Stimulated activated naive CD8-positive, alpha-beta T cell treated with anti-CD3 and anti-CD28 coated beads, Interleukin-15, amount 100 ng/mL, for 72 hours (primary cell): ENCODE results near the gene OVOL1.

Experiments used
- ATAC-seq: fragments of 150-1000 bp; cut with Tn5 transposase; 2 replicates; pipeline ENCODE4 v1.10.0; 2021; ENCODE audit warnings: mild to moderate bottlenecking, moderate library complexity
- DNase-seq, 2 donors: peaks; one replicate each; pipeline ENCODE4 v3.0.0; 2021 to 2022
- H3K27ac Mint-ChIP-seq, 2 donors: one replicate each; pipeline ENCODE4 v1.8.0; 2022; ENCODE audit warnings: mild to moderate bottlenecking in 2 of 2, mixed read lengths in 2 of 2, moderate library complexity in 2 of 2
- H3K27me3 Mint-ChIP-seq: one replicate; pipeline ENCODE4 v1.8.0; 2022; ENCODE audit warnings: mixed read lengths
- H3K4me1 Mint-ChIP-seq: one replicate; pipeline ENCODE4 v1.8.0; 2022; ENCODE audit warnings: mild to moderate bottlenecking, mixed read lengths
- H3K4me3 Mint-ChIP-seq, 2 donors: one replicate each; pipeline ENCODE4 v1.8.0; 2022; ENCODE audit warnings: mild to moderate bottlenecking in 2 of 2, mixed read lengths in 2 of 2, moderate library complexity in 1 of 2
- H3K9me3 Mint-ChIP-seq, 2 donors: one replicate each; pipeline ENCODE4 v1.8.0; 2022; ENCODE audit warnings: mixed read lengths in 2 of 2

The OVOL1 gene

GRCh38 chr11:65773784-65774411 lies 13.0 kb upstream of the OVOL1 start:
- no peak for DNase-seq
- Mint-ChIP-seq H3K27ac (no peak overlapping the region), H3K27me3 (no peaks in the 10 kb centered on the region), H3K9me3 (no peaks in the 10 kb centered on the region), H3K4me3 (no peak overlapping the region), H3K4me1 (peaks cover 46% of the 10 kb centered on the region)
- ATAC-seq: no peak

GRCh38 chr11:65774525-65775306 lies 12.1 kb upstream of the OVOL1 start:
- Mint-ChIP-seq H3K27me3 (no peaks in the 10 kb centered on the region), H3K9me3 (no peaks in the 10 kb centered on the region), H3K4me3 (no peak overlapping the region), H3K27ac (no peak overlapping the region), H3K4me1 (peaks cover 51% of the 10 kb centered on the region)
- no peak for DNase-seq
- no peak for ATAC-seq

GRCh38 chr11:65776196-65776595 lies 10.7 kb upstream of the OVOL1 start:
- H3K27me3 Mint-ChIP-seq: no peaks in the 10 kb centered on the region
- peak overlapping the region in 1 of 2 donors; percentile 90 for H3K27ac Mint-ChIP-seq
- peak overlapping the region in 1 of 2 donors; percentile 21 for H3K4me3 Mint-ChIP-seq
- ATAC-seq (no peak), DNase-seq (no peak)
- H3K4me1 Mint-ChIP-seq: peaks cover 49% of the 10 kb centered on the region
- H3K9me3 Mint-ChIP-seq: no peaks in the 10 kb centered on the region

- DNase-seq (no peak), ATAC-seq (no peak)
- H3K9me3 Mint-ChIP-seq: no peaks in the 10 kb centered on the region
- H3K27ac Mint-ChIP-seq: peak overlapping the region; percentile 40 to 74
- H3K4me1 Mint-ChIP-seq: peaks cover 49% of the 10 kb centered on the region
- no peak overlapping the region for H3K4me3 Mint-ChIP-seq
- no peaks in the 10 kb centered on the region for H3K27me3 Mint-ChIP-seq
These were observed 10.1 kb upstream of the OVOL1 start for GRCh38 chr11:65776710-65777141.

- H3K9me3 Mint-ChIP-seq: no peaks in the 10 kb centered on the region
- no peaks in the 10 kb centered on the region for H3K27me3 Mint-ChIP-seq
- ATAC-seq (no peak), DNase-seq (no peak)
- no peak overlapping the region for H3K4me3 Mint-ChIP-seq
- peaks cover 54% of the 10 kb centered on the region for H3K4me1 Mint-ChIP-seq
- peak overlapping the region; percentile 40 to 74 for H3K27ac Mint-ChIP-seq
These were observed 9.6 kb upstream of the OVOL1 start for GRCh38 chr11:65777241-65777640.

GRCh38 chr11:65777821-65778361 lies 9.0 kb upstream of the OVOL1 start:
- DNase-seq (no peak), ATAC-seq (no peak)
- Mint-ChIP-seq H3K4me1 (peaks cover 60% of the 10 kb centered on the region), H3K4me3 (peak overlapping the region in 1 of 2 donors; percentile 53), H3K27ac (no peak overlapping the region), H3K9me3 (no peaks in the 10 kb centered on the region), H3K27me3 (peaks cover 6% of the 10 kb centered on the region)

- DNase-seq (no peak), ATAC-seq (no peak)
- Mint-ChIP-seq H3K27me3 (peaks cover 11% of the 10 kb centered on the region), H3K4me3 (peak overlapping the region in 1 of 2 donors; percentile 96), H3K27ac (no peak overlapping the region), H3K4me1 (peaks cover 64% of the 10 kb centered on the region), H3K9me3 (no peaks in the 10 kb centered on the region)
These were observed 8.4 kb upstream of the OVOL1 start for GRCh38 chr11:65778431-65778900.

GRCh38 chr11:65778901-65779668 lies 7.8 kb upstream of the OVOL1 start:
- H3K27me3 Mint-ChIP-seq: peaks cover 18% of the 10 kb centered on the region
- H3K27ac Mint-ChIP-seq: peak overlapping the region in 1 of 2 donors; percentile 67
- H3K4me3 Mint-ChIP-seq: peak overlapping the region; percentile 94 to 96
- H3K9me3 Mint-ChIP-seq: no peaks in the 10 kb centered on the region
- DNase-seq: no peak
- ATAC-seq: no peak
- H3K4me1 Mint-ChIP-seq: peaks cover 62% of the 10 kb centered on the region

GRCh38 chr11:65779669-65779918 lies 7.3 kb upstream of the OVOL1 start:
- ATAC-seq (no peak), DNase-seq (no peak)
- H3K4me1 Mint-ChIP-seq: peaks cover 60% of the 10 kb centered on the region
- peak overlapping the region; percentile 96 to 97 for H3K27ac Mint-ChIP-seq
- H3K4me3 Mint-ChIP-seq: peak overlapping the region; percentile 94 to 96
- peaks cover 23% of the 10 kb centered on the region for H3K27me3 Mint-ChIP-seq
- no peaks in the 10 kb centered on the region for H3K9me3 Mint-ChIP-seq

GRCh38 chr11:65779919-65780769 lies 6.7 kb upstream of the OVOL1 start:
- ATAC-seq: peak; percentile 83
- peak overlapping the region; percentile 94 to 96 for H3K4me3 Mint-ChIP-seq
- DNase-seq: peak; percentile 90 to 92
- no peaks in the 10 kb centered on the region for H3K9me3 Mint-ChIP-seq
- peaks cover 61% of the 10 kb centered on the region for H3K4me1 Mint-ChIP-seq
- peaks cover 28% of the 10 kb centered on the region for H3K27me3 Mint-ChIP-seq
- peak overlapping the region; percentile 96 to 97 for H3K27ac Mint-ChIP-seq

GRCh38 chr11:65780770-65781151 lies 6.1 kb upstream of the OVOL1 start, which contains the start of gene AP5B1:
Gene AP5B1 (minus strand): TSS chr11:65780976. CDS start chr11:65780591, 385 bp downstream.
- H3K4me3 Mint-ChIP-seq: peak within 1 kb of the TSS; percentile 94 to 96
- H3K9me3 Mint-ChIP-seq: no peaks in the 10 kb centered on the region
- peaks cover 66% of the 10 kb centered on the region for H3K4me1 Mint-ChIP-seq
- ATAC-seq (peak; percentile 71), DNase-seq (peak; percentile 70 to 79)
- H3K27ac Mint-ChIP-seq: peak within 1 kb of the TSS; percentile 96 to 97
- peaks cover 34% of the 10 kb centered on the region for H3K27me3 Mint-ChIP-seq

GRCh38 chr11:65781152-65781961 lies 5.5 kb upstream of the OVOL1 start:
- Mint-ChIP-seq H3K27ac (no peak overlapping the region), H3K4me3 (peak overlapping the region; percentile 59 to 65), H3K4me1 (peaks cover 65% of the 10 kb centered on the region), H3K27me3 (peaks cover 40% of the 10 kb centered on the region), H3K9me3 (no peaks in the 10 kb centered on the region)
- DNase-seq (no peak), ATAC-seq (peak; percentile 54)

GRCh38 chr11:65781962-65782815 lies 4.7 kb upstream of the OVOL1 start:
- Mint-ChIP-seq H3K4me1 (peaks cover 60% of the 10 kb centered on the region), H3K27ac (peak overlapping the region in 1 of 2 donors; percentile 51), H3K27me3 (peaks cover 49% of the 10 kb centered on the region), H3K9me3 (no peaks in the 10 kb centered on the region), H3K4me3 (peak overlapping the region in 1 of 2 donors; percentile 31)
- ATAC-seq (no peak), DNase-seq (no peak)
